DOHH2 (cell line): ENCODE measurements around the gene CCNG2.

Experiments used
- EZH2phosphoT487 ChIP-seq: fragments of 200-600 bp; sonication (generic); IDR thresholded peaks from 2 replicates; pipeline ENCODE4 v1.6.1; 2017; ENCODE audit warnings: borderline replicate concordance, mild to moderate bottlenecking, antibody characterized with exemption, low read length, moderate library complexity, mixed read lengths
- TF ChIP-seq, protein P1 (sequence below): fragments of 200-600 bp; sonication (generic); IDR thresholded peaks from one replicate; pipeline ENCODE4 v1.5.1; 2014; ENCODE audit warnings: antibody characterized with exemption, mild to moderate bottlenecking, low read depth, low read length; ENCODE audit not compliant: poor library complexity, severe bottlenecking

DNA sequence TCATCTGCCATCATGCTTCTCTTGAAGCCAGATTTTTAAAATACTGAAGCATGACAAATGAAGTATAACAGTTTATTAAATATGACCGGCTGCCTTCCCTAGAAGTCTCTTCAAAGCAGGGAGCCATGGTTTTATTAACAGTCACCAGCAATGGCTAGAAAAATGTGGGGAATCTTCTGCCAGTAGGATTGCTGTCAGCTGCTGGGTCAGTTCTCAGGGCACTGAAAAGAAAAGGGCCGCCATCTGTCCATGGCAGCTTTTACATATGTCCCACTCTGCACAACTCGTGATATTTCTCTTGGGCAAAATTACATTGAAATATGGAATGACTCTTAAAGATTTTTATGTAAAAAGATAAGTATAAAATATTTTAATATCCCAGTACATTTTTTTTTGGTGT, 2.8 kb downstream of the CCNG2 start:
- TF ChIP-seq, protein P1, sequence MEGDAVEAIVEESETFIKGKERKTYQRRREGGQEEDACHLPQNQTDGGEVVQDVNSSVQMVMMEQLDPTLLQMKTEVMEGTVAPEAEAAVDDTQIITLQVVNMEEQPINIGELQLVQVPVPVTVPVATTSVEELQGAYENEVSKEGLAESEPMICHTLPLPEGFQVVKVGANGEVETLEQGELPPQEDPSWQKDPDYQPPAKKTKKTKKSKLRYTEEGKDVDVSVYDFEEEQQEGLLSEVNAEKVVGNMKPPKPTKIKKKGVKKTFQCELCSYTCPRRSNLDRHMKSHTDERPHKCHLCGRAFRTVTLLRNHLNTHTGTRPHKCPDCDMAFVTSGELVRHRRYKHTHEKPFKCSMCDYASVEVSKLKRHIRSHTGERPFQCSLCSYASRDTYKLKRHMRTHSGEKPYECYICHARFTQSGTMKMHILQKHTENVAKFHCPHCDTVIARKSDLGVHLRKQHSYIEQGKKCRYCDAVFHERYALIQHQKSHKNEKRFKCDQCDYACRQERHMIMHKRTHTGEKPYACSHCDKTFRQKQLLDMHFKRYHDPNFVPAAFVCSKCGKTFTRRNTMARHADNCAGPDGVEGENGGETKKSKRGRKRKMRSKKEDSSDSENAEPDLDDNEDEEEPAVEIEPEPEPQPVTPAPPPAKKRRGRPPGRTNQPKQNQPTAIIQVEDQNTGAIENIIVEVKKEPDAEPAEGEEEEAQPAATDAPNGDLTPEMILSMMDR: no peak
- no peak for TF ChIP-seq EZH2phosphoT487
